WTC11 (cell line): ENCODE data around the gene MDK. TPM values are rescaled to one million over a fixed set of nuclear protein-coding genes. Genes with fewer than 3 reads are reported as not detected.

ENCODE experiments used
- ATAC-seq: fragments of 200-7000 bp; cut with Tn5 transposase; 2 replicates; pipeline ENCODE4 v1.10.0; 2021; ENCODE audit warnings: mild to moderate bottlenecking, moderate library complexity
- CTCF ChIA-PET: fragments of 300-600 bp; sonication (Branson Sonifier 250); formaldehyde crosslinking; loops from one replicate; lab custom pipeline; 2021; ENCODE audit warnings: antibody characterized with exemption; lab: Charles Lee
- POLR2A ChIA-PET: fragments of 350-600 bp; sonication (Branson Sonifier 250); formaldehyde crosslinking; loops from one replicate; lab custom pipeline; 2021; ENCODE audit warnings: antibody characterized with exemption; lab: Charles Lee
- DNase-seq: peaks from one replicate; pipeline ENCODE4 v3.0.0; 2021; ENCODE audit warnings: low spot score
- H3K27ac Mint-ChIP-seq: 2 replicates; pipeline ENCODE4 v1.8.0; 2021; ENCODE audit warnings: mixed read lengths
- H3K27me3 Mint-ChIP-seq: 2 replicates; pipeline ENCODE4 v1.8.0; 2021; ENCODE audit warnings: low read depth, mild to moderate bottlenecking, moderate library complexity, mixed read lengths
- H3K36me3 Mint-ChIP-seq: 2 replicates; pipeline ENCODE4 v1.8.0; 2021; ENCODE audit warnings: mixed read lengths
- H3K4me1 Mint-ChIP-seq: 2 replicates; pipeline ENCODE4 v1.8.0; 2022; ENCODE audit warnings: mixed read lengths
- H3K4me3 Mint-ChIP-seq: 2 replicates; pipeline ENCODE4 v1.8.0; 2021; ENCODE audit warnings: mild to moderate bottlenecking, moderate library complexity, mixed read lengths
- H3K9me3 Mint-ChIP-seq: 2 replicates; pipeline ENCODE4 v1.8.0; 2021; ENCODE audit warnings: mixed read lengths
- AR ChIP-seq: fragments of 250-450 bp; sonication (Bioruptor Pico); IDR thresholded peaks from 2 replicates; pipeline ENCODE4 v1.9.0; 2021; ENCODE audit warnings: mild to moderate bottlenecking
- ESRRA ChIP-seq: sonication (generic); formaldehyde crosslinking; IDR thresholded peaks from 2 replicates; pipeline ENCODE4 v1.8.1; 2022; ENCODE audit warnings: mild to moderate bottlenecking, missing genetic modification reagents, borderline replicate concordance
- HMGA2 ChIP-seq: fragments of 250-450 bp; sonication (Bioruptor Pico); IDR thresholded peaks from 2 replicates; pipeline ENCODE4 v1.4.0; 2021; ENCODE audit warnings: mild to moderate bottlenecking, moderate library complexity
- HMGXB4 ChIP-seq: sonication (generic); formaldehyde crosslinking; IDR thresholded peaks from 2 replicates; pipeline ENCODE4 v1.8.1; 2023; ENCODE audit warnings: mild to moderate bottlenecking, moderate library complexity, missing genetic modification reagents
- JAZF1 ChIP-seq: fragments of 250-450 bp; sonication (Bioruptor Pico); IDR thresholded peaks from 2 replicates; pipeline ENCODE4 v1.9.0; 2021; ENCODE audit warnings: moderate library complexity, mild to moderate bottlenecking, inconsistent platforms
- NFYB ChIP-seq: sonication (generic); formaldehyde crosslinking; conservative IDR thresholded peaks from 2 replicates; pipeline ENCODE4 v1.8.0; 2022; ENCODE audit warnings: low read depth, missing genetic modification reagents
- NR2C2 ChIP-seq: sonication (generic); formaldehyde crosslinking; IDR thresholded peaks from 2 replicates; pipeline ENCODE4 v1.8.0; 2022; ENCODE audit warnings: mild to moderate bottlenecking, missing genetic modification reagents
- NR3C1 ChIP-seq: sonication (generic); formaldehyde crosslinking; conservative IDR thresholded peaks from 2 replicates; pipeline ENCODE4 v1.8.1; 2023; ENCODE audit warnings: low read depth, mild to moderate bottlenecking, missing genetic modification reagents
- SMAD3 ChIP-seq: sonication (generic); formaldehyde crosslinking; IDR thresholded peaks from 2 replicates; pipeline ENCODE4 v1.8.0; 2022; ENCODE audit warnings: missing genetic modification reagents, mild to moderate bottlenecking, borderline replicate concordance
- STAT6 ChIP-seq: sonication (generic); formaldehyde crosslinking; conservative IDR thresholded peaks from 2 replicates; pipeline ENCODE4 v1.8.1; 2023; ENCODE audit warnings: mild to moderate bottlenecking, low read depth, missing genetic modification reagents, moderate library complexity
- ZBTB43 ChIP-seq: sonication (generic); formaldehyde crosslinking; IDR thresholded peaks from 2 replicates; pipeline ENCODE4 v1.8.1; 2023; ENCODE audit warnings: mild to moderate bottlenecking, missing genetic modification reagents
- ZNF416 ChIP-seq: fragments of 250-450 bp; sonication (Bioruptor Pico); IDR thresholded peaks from 2 replicates; pipeline ENCODE4 v1.9.0; 2021; ENCODE audit warnings: mild to moderate bottlenecking, inconsistent platforms
- ZNF532 ChIP-seq: fragments of 250-450 bp; sonication (Bioruptor Pico); IDR thresholded peaks from 2 replicates; pipeline ENCODE4 v1.9.0; 2021; ENCODE audit warnings: mild to moderate bottlenecking, borderline replicate concordance
- ZNF671 ChIP-seq: fragments of 250-450 bp; sonication (Bioruptor Pico); IDR thresholded peaks from 2 replicates; pipeline ENCODE4 v1.8.0; 2021; ENCODE audit warnings: mild to moderate bottlenecking
- total RNA-seq: library from RNA; stranded (reverse); gene quantifications from 3 replicates; pipeline ENCODE4 v1.2.3, GENCODE V29; 2021

Gene MDK
- total RNA-seq, 1 experiment from 2014 or later: 560 TPM

GRCh38 chr11:46333394-46333947, 48.0 kb upstream of the MDK start (continued):
- no peak for TF ChIP-seq ZNF532 (CRISPR knock-in tag)

GRCh38 chr11:46334211-46334610, 47.3 kb upstream of the MDK start:
- Mint-ChIP-seq H3K4me3 (peak overlapping the region; percentile 68), H3K27ac (no peak overlapping the region), H3K9me3 (no peaks in the 10 kb centered on the region), H3K27me3 (peaks cover 52% of the 10 kb centered on the region), H3K4me1 (peaks cover 80% of the 10 kb centered on the region), H3K36me3 (no peaks in the 10 kb centered on the region)
- no peak for DNase-seq
- no peak for ATAC-seq
- ChIA-PET CTCF (interaction anchor here (0.6 to 3.5 kb wide), 6 partner anchors 10 to 38 kb away, joined by 3 to 25 read pairs (median 14); no protein-coding TSS in a partner anchor), POLR2A (interaction anchor here (0.9 kb wide), 1 partner anchor 11 kb away, joined by 3 read pairs; no protein-coding TSS in a partner anchor)
- TF ChIP-seq ESRRA (no peak), ZBTB43 (CRISPR knock-in tag) (0 out of 2 replicates have a peak, but pooled peaks have one; percentile 50)

- ATAC-seq: no peak
- ChIA-PET CTCF (interaction anchor here (0.7 to 3.5 kb wide), 9 partner anchors 9 to 54 kb away, joined by 3 to 25 read pairs (median 6); partner anchors contain the start of gene DGKZ), POLR2A (interaction anchor here (0.6 to 1.1 kb wide), 2 partner anchors 92 to 1090 kb away, joined by 3 read pairs; no protein-coding TSS in a partner anchor)
- DNase-seq: no peak
- H3K36me3 Mint-ChIP-seq: no peaks in the 10 kb centered on the region
- H3K27me3 Mint-ChIP-seq: peaks cover 41% of the 10 kb centered on the region
- H3K9me3 Mint-ChIP-seq: no peaks in the 10 kb centered on the region
- no peak overlapping the region for H3K27ac Mint-ChIP-seq
- H3K4me1 Mint-ChIP-seq: peaks cover 82% of the 10 kb centered on the region
- H3K4me3 Mint-ChIP-seq: no peak overlapping the region
- TF ChIP-seq NR3C1 (CRISPR knock-in tag): no peak
- no peak for TF ChIP-seq HMGXB4 (CRISPR knock-in tag)
- TF ChIP-seq SMAD3 (CRISPR knock-in tag): no peak
- no peak for TF ChIP-seq JAZF1
- no peak for TF ChIP-seq STAT6 (CRISPR knock-in tag)
- TF ChIP-seq HMGA2 (CRISPR knock-in tag): no peak
- TF ChIP-seq ZNF416 (CRISPR knock-in tag): no peak
- TF ChIP-seq ZBTB43 (CRISPR knock-in tag): no peak
- no peak for TF ChIP-seq NFYB (CRISPR knock-in tag)
- TF ChIP-seq ESRRA: no peak
- TF ChIP-seq AR (CRISPR knock-in tag): no peak
- TF ChIP-seq ZNF671 (CRISPR knock-in tag): no peak
- TF ChIP-seq NR2C2: no peak
Measured at GRCh38 chr11:46335271-46335670, 46.2 kb upstream of the MDK start.
